GM19438 (cell line): ENCODE results near the gene EFCAB10.

ENCODE experiments used
- ATAC-seq: cut with Tn5 transposase; IDR thresholded peaks from one replicate; pipeline ENCODE4 v1.9.1; 2021; ENCODE audit warnings: low read depth; ENCODE audit not compliant: unreplicated experiment

The EFCAB10 gene, protein sequence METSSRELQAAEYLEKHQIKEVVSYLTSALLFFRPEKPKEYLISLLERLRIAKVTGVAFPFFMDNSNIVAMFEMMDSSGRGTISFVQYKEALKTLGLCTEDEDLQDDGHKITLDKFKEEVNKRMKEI

GRCh38 chr7:105581066-105581811 is at the start of gene EFCAB10:
TSS of gene EFCAB10 (minus strand) at chr7:105581493. CDS start at chr7:105581463, 30 bp downstream.
- peak; percentile 88 for ATAC-seq

- no peak for ATAC-seq
Observed at GRCh38 chr7:105625986-105626385, 44.7 kb upstream of the EFCAB10 start.

DNA sequence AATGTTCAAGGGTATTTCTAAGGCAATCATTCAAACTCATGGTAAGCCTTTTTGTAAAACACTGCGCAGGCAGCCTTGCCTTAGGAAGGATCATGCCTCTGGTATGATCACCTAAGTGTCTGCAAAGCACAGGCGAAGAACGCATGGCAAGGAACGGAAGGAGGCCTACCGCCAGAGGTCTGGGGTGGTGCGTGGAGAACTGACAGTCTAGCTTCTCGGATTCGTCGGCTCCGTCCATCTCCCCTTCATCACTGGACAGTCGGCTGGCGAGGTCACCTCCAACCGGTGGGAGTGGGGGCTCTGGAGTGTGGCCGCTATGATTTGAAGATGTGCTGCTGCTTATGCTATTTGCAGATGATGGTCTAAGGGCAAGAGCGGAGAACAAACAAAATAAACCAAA is 42.6 kb upstream of the EFCAB10 start:
- no peak for ATAC-seq

GRCh38 chr7:105623378-105623777 is 42.1 kb upstream of the EFCAB10 start:
- ATAC-seq, result no peak

DNA sequence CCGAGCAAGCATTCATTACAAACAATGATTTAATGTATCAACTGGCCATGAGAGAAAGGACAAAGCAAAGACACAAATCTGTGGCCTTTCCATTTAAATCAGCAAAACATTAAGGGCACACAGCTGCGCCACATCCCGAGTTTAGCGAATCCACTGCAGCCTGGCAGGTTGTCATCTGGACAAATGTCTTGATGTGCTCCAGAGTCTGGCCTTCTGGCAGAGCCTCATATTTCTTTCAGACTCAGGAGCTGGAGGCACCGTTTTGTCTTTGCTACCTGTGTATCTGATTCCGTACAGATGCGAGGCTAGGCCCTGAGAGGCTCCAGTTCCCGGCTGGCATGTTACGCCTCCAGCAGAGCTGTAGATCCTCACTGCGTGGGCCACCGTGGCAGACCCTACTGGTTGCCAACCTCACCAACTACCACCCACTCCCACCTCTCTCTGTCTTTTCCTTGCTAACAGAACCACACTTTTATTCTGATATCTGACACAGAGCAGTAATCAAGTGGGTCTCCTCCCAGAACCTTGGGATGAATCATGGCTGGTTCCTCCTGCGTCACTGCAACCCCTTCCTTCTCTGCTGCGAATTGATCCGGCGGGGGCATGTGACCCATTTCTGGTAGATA is 40.9 kb upstream of the EFCAB10 start:
- ATAC-seq, result no peak

GRCh38 chr7:105621617-105622016 is 40.3 kb upstream of the EFCAB10 start:
- no peak for ATAC-seq

GRCh38 chr7:105621176-105621575 is 39.9 kb upstream of the EFCAB10 start:
- no peak for ATAC-seq

DNA sequence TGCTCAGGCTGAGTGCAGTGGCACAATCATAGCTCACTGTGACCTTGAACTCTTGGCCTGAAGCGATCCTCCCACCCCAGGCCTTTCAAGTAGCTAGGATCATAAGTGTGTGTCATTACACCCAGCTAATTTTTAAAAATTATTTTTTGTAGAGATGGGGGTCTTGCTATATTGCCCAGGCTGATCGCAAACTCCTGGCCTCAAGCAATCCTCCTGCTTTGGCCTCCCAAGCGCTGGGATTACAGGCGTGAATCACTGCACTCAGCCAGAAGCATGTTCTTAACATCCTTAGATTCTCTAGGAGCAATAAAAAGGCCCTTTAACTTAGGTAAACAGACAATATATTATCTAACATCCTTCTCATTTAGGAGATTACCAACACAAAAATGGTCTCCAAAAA is 38.3 kb upstream of the EFCAB10 start:
- ATAC-seq, result no peak

DNA sequence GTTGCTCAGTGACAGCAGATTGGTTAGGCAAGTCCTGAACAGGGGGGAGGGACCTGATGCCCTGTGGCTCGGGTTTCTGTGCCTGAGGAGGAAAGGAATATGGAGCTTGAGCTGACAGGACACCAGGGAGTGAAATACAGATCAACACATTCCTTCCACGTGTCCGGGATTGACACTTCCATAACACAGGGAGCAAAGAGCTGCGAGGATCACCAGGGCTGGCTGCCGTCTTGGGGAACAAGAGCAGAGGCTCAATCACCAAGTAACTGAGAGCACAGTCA is 36.7 kb upstream of the EFCAB10 start:
- ATAC-seq, result no peak

GRCh38 chr7:105617280-105618015 is 36.2 kb upstream of the EFCAB10 start:
- ATAC-seq, result no peak

DNA sequence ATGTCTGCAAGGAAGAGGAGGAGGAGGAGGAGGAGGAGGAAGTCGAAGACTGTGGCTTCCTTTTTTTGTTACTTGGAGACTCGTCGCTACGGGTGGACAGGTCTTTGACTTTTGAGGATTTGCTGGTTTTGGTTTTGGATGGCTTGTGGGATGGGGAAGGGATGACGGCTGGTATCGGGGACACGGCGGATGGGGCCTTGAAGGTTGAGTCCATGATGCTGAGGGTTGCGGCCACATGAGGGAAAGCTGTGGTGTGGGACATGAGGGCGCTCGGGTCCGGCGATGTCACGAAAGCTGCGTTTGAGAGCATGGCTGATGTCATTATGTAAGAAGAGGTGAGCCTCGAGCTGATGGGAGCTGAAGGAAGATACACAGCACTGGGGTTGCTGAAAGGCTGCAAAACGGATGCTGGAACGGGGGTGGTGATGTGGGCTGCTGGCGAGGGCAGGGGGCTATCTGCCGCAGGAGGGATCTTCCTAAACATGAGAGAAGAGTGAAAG is 33.1 kb upstream of the EFCAB10 start:
- no peak for ATAC-seq

DNA sequence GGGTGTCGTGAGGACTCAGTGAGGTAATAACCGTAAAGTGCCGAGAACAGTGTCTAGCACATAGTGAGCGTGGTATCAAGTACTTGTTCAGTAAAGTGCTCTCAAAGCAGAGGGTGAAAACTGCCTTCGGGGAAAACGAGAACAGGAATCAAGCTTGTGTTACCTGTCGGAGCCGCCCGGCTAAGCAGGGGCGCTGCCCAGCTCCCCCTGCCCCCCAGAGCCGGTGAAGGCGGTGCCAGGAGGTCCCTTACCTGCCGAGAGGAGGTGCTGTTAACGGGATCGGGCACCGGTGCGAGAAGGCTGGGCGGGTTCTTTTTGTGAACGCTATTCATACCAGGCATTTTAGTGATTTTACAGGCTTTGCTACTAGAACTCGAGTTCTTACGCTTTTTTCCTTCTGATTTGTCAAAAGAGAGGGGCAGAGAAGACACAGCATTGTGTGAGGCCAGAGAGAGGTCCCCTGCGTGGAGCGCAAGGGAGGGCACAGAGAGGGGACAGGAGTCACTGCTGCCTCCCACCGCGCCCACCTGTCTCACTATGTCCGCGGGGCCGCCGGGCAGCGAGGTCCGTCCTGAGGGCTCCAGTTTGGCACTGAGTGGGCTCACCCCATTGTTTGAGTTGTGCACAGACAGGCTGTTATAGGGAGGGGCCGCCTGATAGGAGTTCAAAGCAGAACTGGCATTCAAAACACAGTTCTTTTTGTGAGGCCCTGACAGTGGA is 32.5 kb upstream of the EFCAB10 start:
- no peak for ATAC-seq

- no peak for ATAC-seq
Observed at GRCh38 chr7:105612806-105613205, 31.5 kb upstream of the EFCAB10 start.

GRCh38 chr7:105611856-105612775 is 30.8 kb upstream of the EFCAB10 start:
- no peak for ATAC-seq

- no peak for ATAC-seq
Observed at GRCh38 chr7:105610165-105610930, 29.1 kb upstream of the EFCAB10 start.

GRCh38 chr7:105602325-105603305 is 21.3 kb upstream of the EFCAB10 start:
- ATAC-seq, result no peak

DNA sequence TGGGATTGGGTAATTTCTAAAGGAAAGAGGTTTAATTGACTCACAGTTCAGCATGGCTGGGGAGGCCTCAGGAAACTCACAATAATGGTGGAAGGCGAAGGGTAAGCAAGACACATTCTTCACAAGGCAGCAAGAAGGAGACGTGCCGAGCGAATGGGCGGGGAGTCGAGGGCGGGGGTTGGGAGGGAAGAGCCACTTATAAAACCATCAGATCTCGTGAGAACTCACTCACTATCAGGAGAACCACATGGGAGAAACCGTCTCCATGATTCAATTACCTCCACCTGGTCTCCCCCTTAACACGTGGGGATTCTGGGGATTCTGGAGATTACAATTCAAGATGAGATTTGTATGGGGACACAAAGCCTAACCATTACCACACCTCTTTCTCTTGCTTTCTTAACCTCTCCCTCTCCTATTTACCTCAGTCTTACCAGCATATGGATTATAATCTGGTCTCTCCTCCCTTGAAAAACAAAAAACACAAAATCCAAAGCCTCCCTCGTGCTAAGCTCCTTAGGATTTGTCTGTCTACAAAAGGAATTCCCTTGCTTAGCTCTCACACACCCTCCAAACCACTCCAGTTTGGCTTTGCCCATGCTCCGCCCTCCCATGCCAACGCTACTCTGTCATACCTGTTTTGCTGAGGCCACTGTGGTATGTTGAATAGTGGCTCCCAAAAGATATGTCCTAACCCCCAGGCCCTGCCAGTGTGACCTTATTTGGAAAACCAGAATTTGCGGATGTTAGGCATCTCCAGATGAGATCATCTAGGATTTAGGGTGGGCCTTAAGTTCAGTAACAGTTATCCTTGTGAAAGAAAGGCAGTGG is 19.6 kb upstream of the EFCAB10 start:
- no peak for ATAC-seq
